Ectodermal cell (in vitro differentiated cells): ENCODE measurements around the gene MAPK10.

Experiments used
- H3K27ac ChIP-seq: 2 replicates; pipeline ENCODE4 v1.7.0; 2013; ENCODE audit warnings: mild to moderate bottlenecking, low read depth, low read length; ENCODE audit not compliant: insufficient read depth, poor library complexity, severe bottlenecking
- H3K27me3 ChIP-seq: 2 replicates; pipeline ENCODE4 v1.7.0; 2013; ENCODE audit warnings: mild to moderate bottlenecking, low read length; ENCODE audit not compliant: insufficient read depth, control insufficient read depth, poor library complexity, severe bottlenecking
- H3K36me3 ChIP-seq: one replicate; pipeline ENCODE4 v1.7.0; 2013; ENCODE audit warnings: low read length; ENCODE audit not compliant: control insufficient read depth, insufficient read depth
- H3K4me1 ChIP-seq: one replicate; pipeline ENCODE4 v1.7.0; 2013; ENCODE audit warnings: low read length; ENCODE audit not compliant: control insufficient read depth, insufficient read depth
- H3K4me3 ChIP-seq: 2 replicates; pipeline ENCODE4 v1.7.0; 2013; ENCODE audit warnings: low read depth, low read length, control low read depth; ENCODE audit not compliant: insufficient read depth
- H3K9me3 ChIP-seq: 2 replicates; pipeline ENCODE4 v1.7.0; 2013; ENCODE audit warnings: mild to moderate bottlenecking, low read length, moderate library complexity; ENCODE audit not compliant: control insufficient read depth
- WGBS, 2 experiments: methylation state at CpG; one replicate each; pipeline ENCODE4 v1.1.7; 2013; ENCODE audit warnings: missing lambda C conversion rate in 2 of 2; 5-methylcytosine and 5-hydroxymethylcytosine counted together

MAPK10 gene

DNA sequence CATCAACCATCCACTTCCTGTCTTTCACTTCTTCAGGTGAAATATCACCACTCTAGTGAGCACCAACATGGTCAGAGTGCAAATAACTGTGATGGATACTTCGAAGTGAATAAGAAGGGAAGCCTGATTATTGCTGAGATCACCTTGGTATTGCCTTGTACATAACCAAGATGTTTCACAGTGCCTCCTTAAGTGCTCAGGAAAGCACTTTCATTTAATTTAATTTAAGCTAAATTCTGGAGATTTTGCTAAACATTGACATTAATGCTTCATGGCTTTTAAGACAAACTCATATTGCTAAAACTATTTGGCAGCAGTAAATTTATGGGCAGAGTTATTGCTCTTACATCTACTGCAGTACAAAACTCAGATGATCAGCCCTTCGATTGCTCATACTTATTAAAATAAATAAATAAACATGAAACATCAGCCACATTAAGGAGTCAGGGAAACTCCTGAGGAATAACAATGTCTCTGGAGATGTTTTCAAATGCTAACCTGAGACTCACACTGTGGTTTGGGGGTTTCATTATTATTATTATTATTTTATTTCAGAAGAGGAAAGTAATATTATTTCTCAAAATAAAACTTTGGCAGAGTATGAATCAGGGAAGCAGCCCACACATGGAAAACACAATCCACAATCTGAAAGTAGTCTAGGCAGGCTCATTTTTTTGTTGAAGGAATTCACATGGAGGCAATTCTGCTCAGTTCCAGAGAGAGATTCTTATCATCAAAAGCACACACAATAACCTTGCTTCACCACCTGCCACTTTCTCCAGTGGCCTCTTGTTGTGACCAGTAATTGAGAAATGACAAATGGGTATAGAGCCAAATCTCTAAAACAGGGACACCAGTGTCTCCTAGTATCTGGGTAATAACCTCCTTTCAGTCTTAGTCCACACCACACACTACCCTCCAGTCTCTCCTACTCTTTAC is 344.2 kb downstream of the MAPK10 start:
- 100% methylated on average over 1 to 2 of the region's 2 CpGs for WGBS, 2 experiments
- Histone ChIP-seq H3K27me3 (no peaks in the 10 kb centered on the region), H3K36me3 (no peaks in the 10 kb centered on the region), H3K4me1 (no peaks in the 10 kb centered on the region), H3K9me3 (no peaks in the 10 kb centered on the region), H3K4me3 (no peak overlapping the region), H3K27ac (no peak overlapping the region)

- Histone ChIP-seq H3K27ac (no peak overlapping the region), H3K36me3 (no peaks in the 10 kb centered on the region), H3K4me3 (no peak overlapping the region), H3K27me3 (no peaks in the 10 kb centered on the region), H3K4me1 (no peaks in the 10 kb centered on the region), H3K9me3 (no peaks in the 10 kb centered on the region)
- WGBS, 2 experiments, result 89 to 91% methylated on average over 5 of the region's 5 CpGs
These were observed 345.3 kb downstream of the MAPK10 start for GRCh38 chr4:86014599-86014998.

GRCh38 chr4:86013621-86014020 is 346.2 kb downstream of the MAPK10 start:
- no peaks in the 10 kb centered on the region for H3K27me3 ChIP-seq
- H3K4me1 ChIP-seq, result no peaks in the 10 kb centered on the region
- H3K36me3 ChIP-seq, result no peaks in the 10 kb centered on the region
- H3K9me3 ChIP-seq, result no peaks in the 10 kb centered on the region
- no peak overlapping the region for H3K27ac ChIP-seq
- whole genome bisulfite sequencing, 2 experiments, result 90 to 100% methylated on average over 1 to 3 of the region's 4 CpGs
- H3K4me3 ChIP-seq, result no peak overlapping the region

GRCh38 chr4:86011117-86011516 is 348.7 kb downstream of the MAPK10 start:
- Histone ChIP-seq H3K4me1 (no peaks in the 10 kb centered on the region), H3K4me3 (no peak overlapping the region), H3K36me3 (no peaks in the 10 kb centered on the region), H3K9me3 (no peaks in the 10 kb centered on the region), H3K27me3 (no peaks in the 10 kb centered on the region), H3K27ac (no peak overlapping the region)
- WGBS, 2 experiments, result 97 to 100% methylated on average over 1 of the region's 1 CpG

GRCh38 chr4:86007042-86007441 is 352.8 kb downstream of the MAPK10 start:
- Histone ChIP-seq H3K27me3 (no peaks in the 10 kb centered on the region), H3K4me1 (no peaks in the 10 kb centered on the region), H3K4me3 (no peak overlapping the region), H3K36me3 (no peaks in the 10 kb centered on the region), H3K27ac (no peak overlapping the region), H3K9me3 (no peaks in the 10 kb centered on the region)
- WGBS, 2 experiments, result 94 to 95% methylated on average over 6 of the region's 6 CpGs

DNA sequence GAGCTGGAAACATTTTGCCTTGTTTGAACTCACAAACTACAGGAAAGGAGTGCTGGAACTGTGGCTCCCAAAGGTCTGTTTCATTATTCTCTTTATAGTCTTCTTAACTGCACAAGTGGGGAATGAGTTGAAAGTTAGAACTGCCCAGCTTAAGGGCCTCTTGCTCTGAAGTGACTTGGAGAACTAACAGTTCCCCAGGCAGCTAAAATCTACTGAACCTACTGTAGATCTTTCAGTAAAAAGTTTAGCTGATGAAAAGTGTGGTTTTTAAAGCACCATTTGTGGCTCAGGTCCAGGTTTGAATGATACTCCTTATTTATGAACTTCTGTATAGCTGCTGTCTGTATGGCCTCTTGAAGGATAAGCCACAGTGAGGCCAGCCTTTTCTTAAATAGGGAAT is 353.8 kb downstream of the MAPK10 start:
- Histone ChIP-seq H3K36me3 (no peaks in the 10 kb centered on the region), H3K9me3 (no peaks in the 10 kb centered on the region), H3K4me3 (no peak overlapping the region), H3K27ac (no peak overlapping the region), H3K27me3 (no peaks in the 10 kb centered on the region), H3K4me1 (no peaks in the 10 kb centered on the region)

GRCh38 chr4:86004030-86004429 is 355.8 kb downstream of the MAPK10 start:
- H3K36me3 ChIP-seq, result no peaks in the 10 kb centered on the region
- 90 to 92% methylated on average over 2 of the region's 2 CpGs for WGBS, 2 experiments
- H3K4me1 ChIP-seq, result no peaks in the 10 kb centered on the region

DNA sequence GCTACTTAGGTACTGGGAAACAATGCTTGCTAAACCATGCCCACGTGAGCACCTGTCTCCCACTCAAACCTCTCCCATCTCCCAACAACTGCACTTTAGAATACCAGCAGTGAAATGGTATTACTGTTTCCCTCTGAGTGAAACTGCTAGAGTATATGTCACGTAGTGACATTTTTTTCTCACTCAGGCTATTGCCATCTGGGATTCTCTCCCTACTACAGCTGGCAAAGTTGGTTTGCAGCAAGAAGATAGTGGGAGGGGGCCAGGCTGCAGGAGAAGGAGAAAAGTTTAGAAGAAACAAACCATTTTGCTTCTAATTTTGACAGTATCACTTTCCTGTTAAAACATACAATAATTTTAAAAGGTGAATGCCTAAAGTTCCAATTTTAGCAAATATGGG is 358.3 kb downstream of the MAPK10 start:
- Histone ChIP-seq H3K27me3 (no peaks in the 10 kb centered on the region), H3K4me3 (no peak overlapping the region), H3K27ac (no peak overlapping the region), H3K4me1 (no peaks in the 10 kb centered on the region), H3K36me3 (no peaks in the 10 kb centered on the region), H3K9me3 (no peaks in the 10 kb centered on the region)
- WGBS, 2 experiments, result 81 to 94% methylated on average over 1 to 2 of the region's 2 CpGs

More at GRCh38 chr4:86004030-86004429, 355.8 kb downstream of the MAPK10 start:
- Histone ChIP-seq H3K4me3 (no peak overlapping the region), H3K9me3 (no peaks in the 10 kb centered on the region), H3K27ac (no peak overlapping the region), H3K27me3 (no peaks in the 10 kb centered on the region)

DNA sequence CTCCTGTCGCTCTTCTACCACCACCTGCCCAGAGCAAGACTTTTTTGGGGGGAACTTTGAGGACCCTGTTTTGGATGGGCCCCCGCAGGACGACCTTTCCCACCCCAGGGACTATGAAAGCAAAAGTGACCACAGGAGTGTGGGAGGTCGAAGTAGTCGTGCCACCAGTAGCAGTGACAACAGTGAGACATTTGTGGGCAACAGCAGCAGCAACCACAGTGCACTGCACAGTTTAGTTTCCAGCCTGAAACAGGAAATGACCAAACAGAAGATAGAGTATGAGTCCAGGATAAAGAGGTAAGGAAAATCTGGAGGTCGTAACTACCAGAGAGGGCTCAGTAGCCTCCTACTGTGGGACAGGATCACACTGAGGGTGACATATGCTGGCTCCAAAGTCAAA is 364.5 kb downstream of the MAPK10 start:
- Histone ChIP-seq H3K27me3 (no peaks in the 10 kb centered on the region), H3K36me3 (no peaks in the 10 kb centered on the region), H3K27ac (no peak overlapping the region), H3K4me3 (no peak overlapping the region), H3K4me1 (no peaks in the 10 kb centered on the region), H3K9me3 (no peaks in the 10 kb centered on the region)
- 93 to 99% methylated on average over 6 of the region's 6 CpGs for WGBS, 2 experiments

DNA sequence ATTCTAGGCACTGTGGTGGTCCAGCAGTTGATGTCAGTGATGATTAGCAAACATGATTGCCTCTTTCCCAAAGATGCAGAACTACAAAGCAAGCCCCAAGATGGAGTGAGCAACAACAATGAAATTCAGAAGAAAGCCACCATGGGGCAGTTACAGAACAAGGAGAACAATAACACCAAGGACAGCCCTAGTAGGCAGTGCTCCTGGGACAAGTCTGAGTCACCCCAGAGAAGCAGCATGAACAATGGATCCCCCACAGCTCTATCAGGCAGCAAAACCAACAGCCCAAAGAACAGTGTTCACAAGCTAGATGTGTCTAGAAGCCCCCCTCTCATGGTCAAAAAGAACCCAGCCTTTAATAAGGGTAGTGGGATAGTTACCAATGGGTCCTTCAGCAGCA is 365.3 kb downstream of the MAPK10 start:
- Histone ChIP-seq H3K27ac (no peak overlapping the region), H3K4me3 (no peak overlapping the region), H3K9me3 (no peaks in the 10 kb centered on the region), H3K27me3 (no peaks in the 10 kb centered on the region), H3K36me3 (no peaks in the 10 kb centered on the region), H3K4me1 (no peaks in the 10 kb centered on the region)
